Vagina (tissue), 2 donors: ENCODE results near the gene PSME1. TPM values are rescaled to one million over a fixed set of nuclear protein-coding genes. Genes with fewer than 3 reads are reported as not detected.

Experiments
- DNase-seq, 2 donors: peaks; one replicate each; pipeline ENCODE4 v3.0.0-alpha.2; 2017; ENCODE audit errors: extremely low spot score in 2 of 2
- H3K27ac ChIP-seq: fragments of 200-600 bp; sonication (generic); one replicate; pipeline ENCODE4 v1.5.1; 2019
- H3K27me3 ChIP-seq: fragments of 200-600 bp; sonication (generic); one replicate; pipeline ENCODE4 v1.5.1; 2019
- H3K36me3 ChIP-seq, 2 donors: fragments of 200-600 bp; sonication (generic); one replicate each; pipeline ENCODE4 v1.5.1; 2017 to 2019
- H3K4me1 ChIP-seq: fragments of 200-600 bp; sonication (generic); one replicate; pipeline ENCODE4 v1.5.1; 2019
- H3K4me3 ChIP-seq, 2 donors: fragments of 200-600 bp; sonication (generic); 1 replicate in 1 of 2; 2 replicates in 1 of 2; pipeline ENCODE4 v1.5.1; 2016 to 2019
- H3K9me3 ChIP-seq: fragments of 200-600 bp; sonication (generic); one replicate; pipeline ENCODE4 v1.5.1; 2019
- CTCF ChIP-seq, 3 experiments: fragments of 450-650 bp in 2 of 3; fragments of 200-600 bp in 1 of 3; sonication (generic) in 1 of 3; IDR thresholded peaks; one replicate each; pipeline ENCODE4 v1.5.1; 2017 to 2019; ENCODE audit warnings: antibody characterized with exemption in 3 of 3, mild to moderate bottlenecking in 2 of 3, moderate library complexity in 2 of 3
- POLR2A ChIP-seq, 2 donors: fragments of 450-650 bp; IDR thresholded peaks; one replicate each; pipeline ENCODE4 v1.6.1; 2017; ENCODE audit warnings: antibody characterized with exemption in 2 of 2, mild to moderate bottlenecking in 2 of 2, moderate library complexity in 2 of 2
- POLR2AphosphoS5 ChIP-seq, 2 donors: sonication (generic); formaldehyde crosslinking; IDR thresholded peaks; one replicate each; pipeline ENCODE4 v1.9.0; 2017; ENCODE audit warnings: antibody characterized with exemption in 2 of 2, mild to moderate bottlenecking in 2 of 2, low read depth in 1 of 2; ENCODE audit not compliant: insufficient read depth in 1 of 2
- intact Hi-C: fragments of 100-400 bp; cut with DNase I; formaldehyde crosslinking; loops from one replicate; pipeline ENCODE4 v1.15.1; 2023
- microRNA-seq: library from miRNA; unstranded; fragments of <30 nt; microRNA quantifications from one replicate; pipeline ENCODE4, GENCODE V29; 2017; ENCODE audit warnings: borderline number of aligned reads, borderline replicate concordance
- small RNA-seq: library from RNA; depleted of rRNA; stranded (forward); fragments of <200 nt; gene quantifications from one replicate; pipeline ENCODE3, GENCODE V24; 2016
- total RNA-seq: library from RNA; depleted of rRNA; stranded (reverse); fragments of >200 nt; gene quantifications from one replicate; pipeline ENCODE4 v1.2.3, GENCODE V29; 2016

Gene PSME1
- total RNA-seq, 1 donor from 2014 or later: 118 TPM

GRCh38 chr14:24185741-24186140, 49.7 kb downstream of the PSME1 start:
- DNase-seq: no peak
- no peaks in the 10 kb centered on the region for H3K27me3 ChIP-seq
- peaks cover 13% of the 10 kb centered on the region for H3K4me1 ChIP-seq
- no peak overlapping the region for H3K4me3 ChIP-seq
- peaks cover 0 to 41% of the 10 kb centered on the region in 2 donors for H3K36me3 ChIP-seq
- no peak overlapping the region for H3K27ac ChIP-seq
- no peaks in the 10 kb centered on the region for H3K9me3 ChIP-seq
- intact Hi-C loops: no loop called here
- TF ChIP-seq CTCF (IDR thresholded peaks at IDR 0.05) (no peak), POLR2AphosphoS5 (IDR thresholded peaks at IDR 0.05; ENCODE audit: insufficient read depth in 1 of 2, low read depth in 1 of 2) (no peak)

GRCh38 chr14:24186831-24187538, 51.0 kb downstream of the PSME1 start:
- Histone ChIP-seq H3K4me3 (no peak overlapping the region), H3K4me1 (peaks cover 13% of the 10 kb centered on the region), H3K27ac (no peak overlapping the region), H3K9me3 (no peaks in the 10 kb centered on the region), H3K27me3 (no peaks in the 10 kb centered on the region), H3K36me3 (peaks cover 0 to 44% of the 10 kb centered on the region in 2 donors)
- intact Hi-C loops: no loop called here
- no peak for DNase-seq
- TF ChIP-seq POLR2AphosphoS5 (IDR thresholded peaks at IDR 0.05; ENCODE audit: insufficient read depth in 1 of 2, low read depth in 1 of 2) (no peak), POLR2A (IDR thresholded peaks at IDR 0.05) (no peak), CTCF (IDR thresholded peaks at IDR 0.05) (no peak)

DNA sequence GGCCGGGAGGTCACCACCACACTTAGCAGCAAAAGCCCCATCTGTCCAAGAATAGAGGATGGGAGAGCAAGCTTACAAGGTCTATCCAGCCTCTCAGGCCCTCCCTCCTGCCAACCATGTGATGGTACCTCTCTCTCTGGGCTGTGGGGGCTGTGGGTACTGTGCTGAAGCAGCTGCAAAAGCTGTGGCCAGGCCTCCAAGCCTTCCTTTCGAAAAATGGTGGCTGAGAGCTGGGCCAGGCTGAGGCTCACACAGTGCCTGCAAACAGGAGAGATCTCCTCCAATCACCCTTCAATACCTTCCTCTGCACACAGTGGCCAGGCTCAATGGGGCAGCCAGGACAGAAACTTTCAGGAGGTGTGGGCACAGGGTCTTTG, 51.5 kb downstream of the PSME1 start:
- intact Hi-C loops: no loop called here
- TF ChIP-seq CTCF (IDR thresholded peaks at IDR 0.05) (no peak), POLR2A (IDR thresholded peaks at IDR 0.05) (no peak), POLR2AphosphoS5 (IDR thresholded peaks at IDR 0.05; ENCODE audit: insufficient read depth in 1 of 2, low read depth in 1 of 2) (no peak)
- peaks cover 0 to 50% of the 10 kb centered on the region in 2 donors for H3K36me3 ChIP-seq
- H3K27ac ChIP-seq: no peak overlapping the region
- H3K4me1 ChIP-seq: peaks cover 13% of the 10 kb centered on the region
- H3K4me3 ChIP-seq: peak overlapping the region; percentile 50 to 82
- H3K9me3 ChIP-seq: no peaks in the 10 kb centered on the region
- H3K27me3 ChIP-seq: no peaks in the 10 kb centered on the region
- DNase-seq: no peak

Small RNA genes within 50 kb of the gene (microRNA-seq; reads per million reads assigned to microRNA genes)
- gene MIR7703: not detected

Small RNA genes within 50 kb of the gene (small RNA-seq; reads per million reads assigned to genes)
- gene IPO4 (not detected), gene IRF9 (not detected), gene RNA5SP383 (0.52 reads per million)

Other genes with a start within 250 kb of the PSME1 start
- 21.4 TPM for gene DHRS4, start 182.4 kb upstream of the PSME1 start, total RNA-seq
- 16.7 TPM for gene DHRS4L2, start 147.3 kb upstream of the PSME1 start, total RNA-seq
- gene CARMIL3, start 84.2 kb upstream of the PSME1 start, total RNA-seq: 1.2 TPM
- not detected for gene CPNE6, start 64.6 kb upstream of the PSME1 start, total RNA-seq
- 18.7 TPM for gene PCK2, start 41.9 kb upstream of the PSME1 start, total RNA-seq
- 75.6 TPM for gene DCAF11, start 21.4 kb upstream of the PSME1 start, total RNA-seq
- gene NRL, start 21.2 kb upstream of the PSME1 start, total RNA-seq: 1.2 TPM
- not detected for gene FITM1, start 5.5 kb upstream of the PSME1 start, total RNA-seq
- gene EMC9, start 5.4 kb downstream of the PSME1 start, total RNA-seq: 23.8 TPM
- gene PSME2, start 10.4 kb downstream of the PSME1 start, total RNA-seq: 131 TPM
- 87.9 TPM for gene RNF31, start 11.3 kb downstream of the PSME1 start, total RNA-seq
- gene IRF9, start 25.1 kb downstream of the PSME1 start, total RNA-seq: 55.0 TPM
- 5.9 TPM for gene REC8, start 35.9 kb downstream of the PSME1 start, total RNA-seq
- gene IPO4, start 52.6 kb downstream of the PSME1 start, total RNA-seq: 28.5 TPM
- 37.3 TPM for gene TM9SF1, start 59.2 kb downstream of the PSME1 start, total RNA-seq
- 0.74 TPM for gene TSSK4, start 69.5 kb downstream of the PSME1 start, total RNA-seq
- gene CHMP4A, start 77.3 kb downstream of the PSME1 start, total RNA-seq: 37.6 TPM
- 32.7 TPM for gene MDP1, start 79.9 kb downstream of the PSME1 start, total RNA-seq
- gene NEDD8, start 96.2 kb downstream of the PSME1 start, total RNA-seq: 140 TPM
- gene GMPR2, start 96.7 kb downstream of the PSME1 start, total RNA-seq: 35.6 TPM
- 64.1 TPM for gene TINF2, start 106.4 kb downstream of the PSME1 start, total RNA-seq
- gene TGM1, start 127.0 kb downstream of the PSME1 start, total RNA-seq: 269 TPM
- 43.5 TPM for gene RABGGTA, start 135.4 kb downstream of the PSME1 start, total RNA-seq
- gene DHRS1, start 163.6 kb downstream of the PSME1 start, total RNA-seq: 84.2 TPM
- gene NOP9, start 163.7 kb downstream of the PSME1 start, total RNA-seq: 13.8 TPM
- 16.0 TPM for gene CIDEB, start 171.8 kb downstream of the PSME1 start, total RNA-seq
- 66.5 TPM for gene LTB4R2, start 173.9 kb downstream of the PSME1 start, total RNA-seq
- gene LTB4R, start 175.3 kb downstream of the PSME1 start, total RNA-seq: 35.1 TPM
- gene ADCY4, start 198.9 kb downstream of the PSME1 start, total RNA-seq: 32.7 TPM
- 10.1 TPM for gene RIPK3, start 203.8 kb downstream of the PSME1 start, total RNA-seq
- gene NFATC4, start 232.0 kb downstream of the PSME1 start, total RNA-seq: 47.9 TPM